Activated B cell treated with CpG ODN at 0.5 μM for 24 hours (primary cell): Measurements from ENCODE around the gene TMEM248. TPM values are rescaled to one million over a fixed set of nuclear protein-coding genes. Genes with fewer than 3 reads are reported as not detected.
"Not testable (repeated sequence)": the region's sequence is repeated elsewhere in the genome, so short reads cannot be mapped to it uniquely, and the experiment has no call there.

Experiments used
- ATAC-seq: fragments of 200-7000 bp; cut with Tn5 transposase; one replicate; pipeline ENCODE4 v1.10.0; 2021; ENCODE audit warnings: low read depth, mild to moderate bottlenecking, moderate library complexity
- CTCF ChIA-PET: fragments of 350-600 bp; sonication (Branson Sonifier 250); formaldehyde crosslinking; loops from one replicate; lab custom pipeline; 2021; ENCODE audit warnings: antibody characterized with exemption; lab: Charles Lee
- POLR2A ChIA-PET: fragments of 350-600 bp; sonication (Branson Sonifier 250); formaldehyde crosslinking; loops from one replicate; lab custom pipeline; 2021; ENCODE audit warnings: antibody characterized with exemption; lab: Charles Lee
- DNase-seq: peaks from one replicate; pipeline ENCODE4 v3.0.0; 2022
- H3K27ac Mint-ChIP-seq: one replicate; pipeline ENCODE4 v1.8.0; 2020; ENCODE audit warnings: mixed read lengths
- H3K27me3 Mint-ChIP-seq: one replicate; pipeline ENCODE4 v1.8.0; 2021; ENCODE audit warnings: mixed read lengths
- H3K36me3 Mint-ChIP-seq: one replicate; pipeline ENCODE4 v1.8.0; 2021; ENCODE audit warnings: low read depth, mixed read lengths
- H3K4me1 Mint-ChIP-seq: one replicate; pipeline ENCODE4 v1.8.0; 2021; ENCODE audit warnings: mixed read lengths
- H3K4me3 Mint-ChIP-seq: one replicate; pipeline ENCODE4 v1.8.0; 2020; ENCODE audit warnings: mild to moderate bottlenecking, mixed read lengths
- H3K9me3 Mint-ChIP-seq: one replicate; pipeline ENCODE4 v1.8.0; 2020; ENCODE audit warnings: mixed read lengths
- intact Hi-C: fragments of 100-400 bp; cut with micrococcal nuclease; formaldehyde crosslinking; loops from one replicate; pipeline ENCODE4 v1.15.1; 2024
- total RNA-seq: library from RNA; stranded (reverse); gene quantifications from 2 replicates; pipeline ENCODE4 v1.2.3, GENCODE V29; 2022
- TF ChIP-seq, protein P1 (sequence below): fragments of 200-600 bp; IDR thresholded peaks from one replicate; pipeline ENCODE4 v1.8.0; 2022; ENCODE audit warnings: antibody characterized with exemption, mild to moderate bottlenecking

The TMEM248 gene
- total RNA-seq, 1 donor from 2014 or later = 95.0 TPM

DNA sequence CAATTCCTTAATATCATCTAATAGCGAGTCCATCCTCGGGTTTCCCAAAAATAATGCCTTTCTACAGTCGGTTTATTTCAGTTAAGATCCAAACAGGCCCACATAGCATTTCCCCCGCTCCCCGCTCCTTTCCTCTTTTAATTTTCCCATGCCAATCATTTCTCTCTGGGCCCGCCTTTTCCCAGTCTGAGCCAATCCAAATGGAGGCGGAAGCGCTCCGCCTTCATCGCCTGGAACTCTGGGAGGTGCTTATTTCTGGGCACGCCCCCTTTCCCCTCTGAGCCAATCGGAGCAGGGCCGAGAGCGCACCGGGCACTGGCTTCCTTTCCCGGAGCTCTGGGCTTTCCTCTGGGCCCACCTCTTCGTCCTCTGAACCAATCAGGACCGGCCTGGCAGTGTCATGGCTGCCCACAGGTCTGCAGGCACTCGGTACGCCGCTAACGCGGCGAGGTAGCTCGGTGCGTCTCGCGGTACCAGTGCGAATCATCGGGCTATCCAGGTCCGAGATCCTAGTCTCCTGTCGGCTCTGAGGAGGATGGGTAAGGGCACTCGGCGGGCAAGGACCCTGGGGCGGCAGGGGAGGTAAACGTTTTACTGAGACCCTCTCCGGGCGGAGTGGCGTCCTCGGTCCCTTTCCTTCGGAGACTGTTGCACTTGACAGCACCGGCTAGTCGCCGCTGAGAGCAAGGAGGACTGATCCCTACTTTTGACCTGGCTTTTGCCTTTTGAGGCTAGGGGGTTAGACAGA is 75.6 kb downstream of the TMEM248 start, which contains the start of gene TYW1:
Gene TYW1, plus strand, starts transcription at position 390 of the 748 bp plus-strand sequence. Its CDS starts 146 bp downstream, at position 536.
- CTCF ChIA-PET = interaction anchor here (1.1 kb wide), 1 partner anchor 438 kb away, joined by 3 read pairs; no protein-coding TSS in a partner anchor
- H3K4me3 Mint-ChIP-seq = peak within 1 kb of the TSS; percentile 100

DNA sequence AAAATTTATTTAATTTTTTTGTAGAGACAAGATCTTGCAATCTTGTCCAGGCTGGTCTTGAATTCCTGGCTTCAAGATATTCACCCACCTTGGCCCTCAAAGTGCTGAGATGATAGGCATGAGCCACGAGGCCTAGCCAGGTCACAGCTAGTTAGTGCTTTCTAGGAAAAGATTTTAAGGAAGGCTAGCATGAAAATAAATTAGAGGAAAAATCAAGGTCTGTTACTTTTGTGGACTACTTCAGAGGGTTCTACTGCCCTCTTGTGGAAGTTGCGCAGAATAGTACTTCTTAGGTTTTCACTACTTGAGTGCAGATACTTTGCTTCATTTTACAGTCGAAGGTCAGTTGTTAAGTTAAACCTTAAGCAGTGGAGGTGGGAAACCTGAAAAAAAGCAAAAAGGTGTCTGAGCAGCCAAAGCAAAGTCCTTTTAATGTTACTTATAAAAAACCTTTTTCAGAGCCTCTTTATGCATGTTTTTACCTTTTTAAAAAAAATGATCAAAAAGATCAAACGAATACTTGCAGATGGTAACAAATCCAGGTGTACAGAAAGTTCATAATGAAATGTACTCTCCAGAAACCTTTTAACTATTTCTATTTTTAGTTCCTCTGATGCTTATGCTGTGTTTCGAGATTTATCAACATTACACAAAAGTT is 79.7 kb downstream of the TMEM248 start:
- ATAC-seq, H3K27me3 Mint-ChIP-seq, H3K9me3 Mint-ChIP-seq, POLR2A ChIA-PET, DNase-seq, CTCF ChIA-PET: not testable (repeated sequence)
- H3K4me1 Mint-ChIP-seq = peaks cover 11% of the 10 kb centered on the region
- peak overlapping the region; percentile 53 for H3K27ac Mint-ChIP-seq
- peaks cover 47% of the 10 kb centered on the region for H3K36me3 Mint-ChIP-seq
- intact Hi-C loops = loop anchor here (1.0 kb wide), 1 partner anchor 443 kb away; no protein-coding TSS in a partner anchor
- peak overlapping the region; percentile 59 for H3K4me3 Mint-ChIP-seq

More for the DNA sequence above, 75.6 kb downstream of the TMEM248 start, which contains the start of gene TYW1:
- peak; percentile 82 for ATAC-seq
- not testable (repeated sequence) for H3K27me3 Mint-ChIP-seq, H3K9me3 Mint-ChIP-seq
- peak; percentile 93 for DNase-seq
- intact Hi-C loops = loop anchor here (1.0 to 10.0 kb wide), 10 partner anchors 75 to 1274 kb away; partner anchors contain the start of genes GUSB, RABGEF1 and TMEM248
- POLR2A ChIA-PET = interaction anchor here (0.6 to 3.0 kb wide), 13 partner anchors 10 to 1245 kb away, joined by 3 to 26 read pairs (median 5); partner anchors contain the start of genes KCTD7, RABGEF1 and TMEM248
- H3K4me1 Mint-ChIP-seq = peaks cover 26% of the 10 kb centered on the region
- H3K27ac Mint-ChIP-seq = peak within 1 kb of the TSS; percentile 100
- peaks cover 45% of the 10 kb centered on the region for H3K36me3 Mint-ChIP-seq

DNA sequence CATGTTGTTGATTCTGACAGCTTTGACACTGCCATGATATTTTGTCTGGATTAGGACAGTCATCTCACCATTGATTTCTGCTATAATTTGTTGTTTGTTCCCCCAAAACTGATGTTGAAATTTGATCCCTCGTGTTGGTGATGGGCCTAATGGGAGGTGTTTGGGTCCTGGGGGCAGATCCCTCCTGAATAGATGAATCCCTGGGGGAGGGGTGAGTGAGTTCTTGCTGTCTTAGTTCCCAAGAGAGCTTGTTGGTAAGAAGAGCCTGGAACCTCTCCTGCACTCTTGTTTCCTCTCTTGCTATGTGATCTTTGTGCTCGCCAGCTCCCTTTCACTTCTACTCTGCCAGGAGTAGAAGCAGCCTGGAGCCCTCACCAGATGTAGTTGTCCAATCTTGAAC is 83.1 kb downstream of the TMEM248 start:
- intact Hi-C loops, ATAC-seq, H3K4me1 Mint-ChIP-seq, H3K9me3 Mint-ChIP-seq, DNase-seq, H3K27ac Mint-ChIP-seq, POLR2A ChIA-PET, CTCF ChIA-PET, H3K4me3 Mint-ChIP-seq, H3K27me3 Mint-ChIP-seq: not testable (repeated sequence)
- H3K36me3 Mint-ChIP-seq = peaks cover 68% of the 10 kb centered on the region

DNA sequence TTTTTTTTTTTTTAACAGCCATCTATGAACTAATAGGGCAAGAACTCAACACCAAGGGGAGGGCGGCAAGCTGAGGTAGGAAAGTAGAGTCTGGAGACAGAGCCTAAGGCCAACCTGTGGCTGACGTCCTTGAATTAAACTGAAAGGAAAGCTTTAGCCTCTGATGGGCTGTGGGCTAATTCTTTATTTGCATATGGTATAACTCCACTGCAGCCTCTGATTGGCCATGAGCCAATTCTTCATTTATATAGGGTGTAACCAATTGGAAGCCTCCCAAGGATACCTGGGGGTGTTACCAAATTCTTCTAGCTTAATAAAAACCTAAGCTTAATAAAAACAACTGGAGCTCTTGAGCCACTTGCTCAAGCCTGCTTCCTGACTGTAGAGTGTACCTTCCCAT is 85.9 kb downstream of the TMEM248 start:
- H3K9me3 Mint-ChIP-seq = no peaks in the 10 kb centered on the region
- TF ChIP-seq, protein P1, sequence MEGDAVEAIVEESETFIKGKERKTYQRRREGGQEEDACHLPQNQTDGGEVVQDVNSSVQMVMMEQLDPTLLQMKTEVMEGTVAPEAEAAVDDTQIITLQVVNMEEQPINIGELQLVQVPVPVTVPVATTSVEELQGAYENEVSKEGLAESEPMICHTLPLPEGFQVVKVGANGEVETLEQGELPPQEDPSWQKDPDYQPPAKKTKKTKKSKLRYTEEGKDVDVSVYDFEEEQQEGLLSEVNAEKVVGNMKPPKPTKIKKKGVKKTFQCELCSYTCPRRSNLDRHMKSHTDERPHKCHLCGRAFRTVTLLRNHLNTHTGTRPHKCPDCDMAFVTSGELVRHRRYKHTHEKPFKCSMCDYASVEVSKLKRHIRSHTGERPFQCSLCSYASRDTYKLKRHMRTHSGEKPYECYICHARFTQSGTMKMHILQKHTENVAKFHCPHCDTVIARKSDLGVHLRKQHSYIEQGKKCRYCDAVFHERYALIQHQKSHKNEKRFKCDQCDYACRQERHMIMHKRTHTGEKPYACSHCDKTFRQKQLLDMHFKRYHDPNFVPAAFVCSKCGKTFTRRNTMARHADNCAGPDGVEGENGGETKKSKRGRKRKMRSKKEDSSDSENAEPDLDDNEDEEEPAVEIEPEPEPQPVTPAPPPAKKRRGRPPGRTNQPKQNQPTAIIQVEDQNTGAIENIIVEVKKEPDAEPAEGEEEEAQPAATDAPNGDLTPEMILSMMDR = no peak
- intact Hi-C loops = no loop called here
- H3K36me3 Mint-ChIP-seq = peaks cover 79% of the 10 kb centered on the region
- ATAC-seq (no peak), DNase-seq (no peak)
- no peak overlapping the region for H3K4me3 Mint-ChIP-seq
- H3K4me1 Mint-ChIP-seq = peaks cover 1% of the 10 kb centered on the region
- ChIA-PET CTCF (no interaction called here), POLR2A (interaction anchor here (1.1 kb wide), 1 partner anchor 11 kb away, joined by 4 read pairs; no protein-coding TSS in a partner anchor)
- no peak overlapping the region for H3K27ac Mint-ChIP-seq
- no peaks in the 10 kb centered on the region for H3K27me3 Mint-ChIP-seq

Other genes starting within 250 kb of the TMEM248 start
- 19.7 and 21.1 TPM in 2 replicates for gene RABGEF1, start 180.5 kb upstream of the TMEM248 start, total RNA-seq
- gene SBDS, start 74.4 kb downstream of the TMEM248 start, total RNA-seq = 26.6 and 32.2 TPM in 2 replicates
- gene TYW1, start 75.6 kb downstream of the TMEM248 start, total RNA-seq = 22.5 and 26.1 TPM in 2 replicates